Measurements from ENCODE around the gene ALPK1. TPM values are rescaled to one million over a fixed set of nuclear protein-coding genes. Genes with fewer than 3 reads are reported as not detected.

ALPK1 gene
- total RNA-seq, 1 donor from 2014 or later = 1.4 TPM

- H3K9ac ChIP-seq (ENCODE audit: low read length) = peak overlapping the region; percentile 84
Measured at GRCh38 chr4:112284166-112284565, 13.0 kb upstream of the ALPK1 start.

GRCh38 chr4:112284662-112285411 is 12.3 kb upstream of the ALPK1 start:
- peak overlapping the region; percentile 85 for H3K4me3 Mint-ChIP-seq (ENCODE audit: unreplicated experiment)
- no peak overlapping the region for H3K27ac Mint-ChIP-seq (ENCODE audit: unreplicated experiment)

More at GRCh38 chr4:112284166-112284565, 13.0 kb upstream of the ALPK1 start:
- H3K36me3 Mint-ChIP-seq (ENCODE audit: low read depth, unreplicated experiment) = peaks cover 2% of the 10 kb centered on the region
- H3K27ac ChIP-seq (ENCODE audit: low read depth, low read length) = no peak overlapping the region
- TF ChIP-seq CTCF (IDR thresholded peaks at IDR 0.05; ENCODE audit: insufficient read depth, low read depth, low read length) (no peak), EZH2 (IDR thresholded peaks at IDR 0.05; ENCODE audit: insufficient read depth, low read length) (no peak)
- H3K4me1 ChIP-seq (ENCODE audit: insufficient read depth, low read length) = peaks cover 12% of the 10 kb centered on the region
- H3K4me2 ChIP-seq (ENCODE audit: low read length) = peak overlapping the region; percentile 98
- H3K4me3 Mint-ChIP-seq (ENCODE audit: unreplicated experiment) = peak overlapping the region; percentile 12
- no peaks in the 10 kb centered on the region for H3K9me3 ChIP-seq (ENCODE audit: insufficient read depth, low read depth, low read length)
- H4K20me1 ChIP-seq (ENCODE audit: insufficient read depth, low read length) = peaks cover 3% of the 10 kb centered on the region
- H3K27ac Mint-ChIP-seq (ENCODE audit: unreplicated experiment) = no peak overlapping the region
- FAIRE-seq (no peak), DNase-seq (ENCODE audit: low read depth) (no peak)
- peak overlapping the region; percentile 38 for H3K4me3 ChIP-seq (ENCODE audit: insufficient read depth, low read depth, low read length)
- no peaks in the 10 kb centered on the region for H3K27me3 ChIP-seq (ENCODE audit: insufficient read depth, low read length)
- H3K9me3 Mint-ChIP-seq (ENCODE audit: unreplicated experiment) = peaks cover 5% of the 10 kb centered on the region
- no peaks in the 10 kb centered on the region for H3K36me3 ChIP-seq (ENCODE audit: insufficient read depth, low read length)
- H3K4me1 Mint-ChIP-seq (ENCODE audit: low read depth, unreplicated experiment) = no peaks in the 10 kb centered on the region
- no peak overlapping the region for H2AFZ ChIP-seq (ENCODE audit: low read depth, low read length)
- no peaks in the 10 kb centered on the region for H3K27me3 Mint-ChIP-seq (ENCODE audit: low read depth, unreplicated experiment)
- H3K79me2 ChIP-seq (ENCODE audit: insufficient read depth, low read length) = peaks cover 22% of the 10 kb centered on the region

More at GRCh38 chr4:112284662-112285411, 12.3 kb upstream of the ALPK1 start:
- peaks cover 12% of the 10 kb centered on the region for H3K4me1 ChIP-seq (ENCODE audit: insufficient read depth, low read length)
- H4K20me1 ChIP-seq (ENCODE audit: insufficient read depth, low read length) = peaks cover 3% of the 10 kb centered on the region
- no peaks in the 10 kb centered on the region for H3K36me3 ChIP-seq (ENCODE audit: insufficient read depth, low read length)
- no peaks in the 10 kb centered on the region for H3K4me1 Mint-ChIP-seq (ENCODE audit: low read depth, unreplicated experiment)
- H3K36me3 Mint-ChIP-seq (ENCODE audit: low read depth, unreplicated experiment) = peaks cover 2% of the 10 kb centered on the region
- peaks cover 5% of the 10 kb centered on the region for H3K9me3 Mint-ChIP-seq (ENCODE audit: unreplicated experiment)
- DNase-seq (ENCODE audit: low read depth) (peak; percentile 10), FAIRE-seq (no peak)
- H3K27me3 Mint-ChIP-seq (ENCODE audit: low read depth, unreplicated experiment) = no peaks in the 10 kb centered on the region
- H3K27ac ChIP-seq (ENCODE audit: low read depth, low read length) = peak overlapping the region; percentile 51
- H3K4me2 ChIP-seq (ENCODE audit: low read length) = peak overlapping the region; percentile 98
- H3K27me3 ChIP-seq (ENCODE audit: insufficient read depth, low read length) = no peaks in the 10 kb centered on the region
- TF ChIP-seq EZH2 (IDR thresholded peaks at IDR 0.05; ENCODE audit: insufficient read depth, low read length) (no peak), CTCF (IDR thresholded peaks at IDR 0.05; ENCODE audit: insufficient read depth, low read depth, low read length) (no peak)
- peak overlapping the region; percentile 93 for H2AFZ ChIP-seq (ENCODE audit: low read depth, low read length)
- no peaks in the 10 kb centered on the region for H3K9me3 ChIP-seq (ENCODE audit: insufficient read depth, low read depth, low read length)
- H3K4me3 ChIP-seq (ENCODE audit: insufficient read depth, low read depth, low read length) = peak overlapping the region; percentile 78
- peaks cover 22% of the 10 kb centered on the region for H3K79me2 ChIP-seq (ENCODE audit: insufficient read depth, low read length)
- peak overlapping the region; percentile 84 for H3K9ac ChIP-seq (ENCODE audit: low read length)
